RWPE2 (cell line): ENCODE results near the gene C12orf50.

ENCODE experiments used
- ATAC-seq: fragments of 200-7000 bp; cut with Tn5 transposase; 3 replicates; pipeline ENCODE4 v1.9.1; 2021; ENCODE audit warnings: low read depth
- DNase-seq: peaks from one replicate; pipeline ENCODE4 v3.0.0-alpha.2; 2020; ENCODE audit warnings: low spot score
- H3K27ac ChIP-seq: fragments of 450-650 bp; 2 replicates; pipeline ENCODE4 v1.5.1; 2017; ENCODE audit warnings: mild to moderate bottlenecking; ENCODE audit not compliant: poor library complexity, severe bottlenecking
- H3K27me3 ChIP-seq: fragments of 250-450 bp; sonication (Bioruptor Pico); 2 replicates; pipeline ENCODE4 v1.5.1; 2021; ENCODE audit warnings: mild to moderate bottlenecking, moderate library complexity; ENCODE audit not compliant: insufficient read depth, poor library complexity, severe bottlenecking
- H3K36me3 ChIP-seq: fragments of 250-450 bp; sonication (Bioruptor Pico); 2 replicates; pipeline ENCODE4 v1.5.1; 2020; ENCODE audit warnings: low read depth, mild to moderate bottlenecking, moderate library complexity
- H3K4me1 ChIP-seq: fragments of 250-450 bp; sonication (Bioruptor Pico); 2 replicates; pipeline ENCODE4 v1.5.1; 2021; ENCODE audit warnings: mild to moderate bottlenecking, moderate library complexity; ENCODE audit not compliant: insufficient read depth, poor library complexity, severe bottlenecking
- H3K4me3 ChIP-seq: fragments of 250-450 bp; sonication (Bioruptor Pico); 2 replicates; pipeline ENCODE4 v1.5.1; 2021; ENCODE audit warnings: mild to moderate bottlenecking, moderate library complexity; ENCODE audit not compliant: severe bottlenecking
- H3K9me3 ChIP-seq: fragments of 250-450 bp; sonication (Bioruptor Pico); 2 replicates; pipeline ENCODE4 v1.5.1; 2021; ENCODE audit warnings: mild to moderate bottlenecking, moderate library complexity; ENCODE audit not compliant: severe bottlenecking
- TF ChIP-seq, protein P1 (sequence below): fragments of 450-650 bp; IDR thresholded peaks from one replicate; pipeline ENCODE4 v1.5.1; 2017; ENCODE audit warnings: mild to moderate bottlenecking, moderate library complexity; ENCODE audit not compliant: poor library complexity, severe bottlenecking

C12orf50 gene

DNA sequence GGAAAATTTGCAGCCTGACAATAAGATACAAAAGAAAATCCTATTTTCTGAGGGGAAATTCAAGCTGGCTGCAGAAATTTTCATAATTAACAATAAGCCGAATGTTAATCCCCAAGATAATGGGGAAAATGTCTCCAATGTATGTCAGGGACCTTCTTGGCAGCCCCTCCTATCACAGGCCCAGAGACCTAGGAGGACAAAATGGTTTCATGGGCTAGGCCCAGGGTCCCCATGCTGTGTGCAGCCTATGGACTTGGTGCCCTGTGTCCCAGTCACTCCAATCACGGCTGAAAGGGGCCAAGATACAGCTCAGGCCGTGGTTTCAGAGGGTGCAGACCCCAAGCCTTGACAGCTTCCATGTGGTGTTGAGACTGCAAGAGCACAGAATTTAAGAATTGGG is 11.2 kb downstream of the C12orf50 start:
- ATAC-seq, result no peak

GRCh38 chr12:88015825-88016224 is 13.4 kb downstream of the C12orf50 start:
- no peak overlapping the region for H3K27ac ChIP-seq
- no peak for ATAC-seq

More for the DNA sequence above, 11.2 kb downstream of the C12orf50 start:
- H3K27me3 ChIP-seq, result no peaks in the 10 kb centered on the region
- TF ChIP-seq, protein P1, sequence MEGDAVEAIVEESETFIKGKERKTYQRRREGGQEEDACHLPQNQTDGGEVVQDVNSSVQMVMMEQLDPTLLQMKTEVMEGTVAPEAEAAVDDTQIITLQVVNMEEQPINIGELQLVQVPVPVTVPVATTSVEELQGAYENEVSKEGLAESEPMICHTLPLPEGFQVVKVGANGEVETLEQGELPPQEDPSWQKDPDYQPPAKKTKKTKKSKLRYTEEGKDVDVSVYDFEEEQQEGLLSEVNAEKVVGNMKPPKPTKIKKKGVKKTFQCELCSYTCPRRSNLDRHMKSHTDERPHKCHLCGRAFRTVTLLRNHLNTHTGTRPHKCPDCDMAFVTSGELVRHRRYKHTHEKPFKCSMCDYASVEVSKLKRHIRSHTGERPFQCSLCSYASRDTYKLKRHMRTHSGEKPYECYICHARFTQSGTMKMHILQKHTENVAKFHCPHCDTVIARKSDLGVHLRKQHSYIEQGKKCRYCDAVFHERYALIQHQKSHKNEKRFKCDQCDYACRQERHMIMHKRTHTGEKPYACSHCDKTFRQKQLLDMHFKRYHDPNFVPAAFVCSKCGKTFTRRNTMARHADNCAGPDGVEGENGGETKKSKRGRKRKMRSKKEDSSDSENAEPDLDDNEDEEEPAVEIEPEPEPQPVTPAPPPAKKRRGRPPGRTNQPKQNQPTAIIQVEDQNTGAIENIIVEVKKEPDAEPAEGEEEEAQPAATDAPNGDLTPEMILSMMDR, result no peak
- no peak overlapping the region for H3K27ac ChIP-seq
- no peaks in the 10 kb centered on the region for H3K9me3 ChIP-seq
- H3K4me1 ChIP-seq, result no peaks in the 10 kb centered on the region
- no peak overlapping the region for H3K4me3 ChIP-seq
- no peaks in the 10 kb centered on the region for H3K36me3 ChIP-seq
- DNase-seq, result no peak

DNA sequence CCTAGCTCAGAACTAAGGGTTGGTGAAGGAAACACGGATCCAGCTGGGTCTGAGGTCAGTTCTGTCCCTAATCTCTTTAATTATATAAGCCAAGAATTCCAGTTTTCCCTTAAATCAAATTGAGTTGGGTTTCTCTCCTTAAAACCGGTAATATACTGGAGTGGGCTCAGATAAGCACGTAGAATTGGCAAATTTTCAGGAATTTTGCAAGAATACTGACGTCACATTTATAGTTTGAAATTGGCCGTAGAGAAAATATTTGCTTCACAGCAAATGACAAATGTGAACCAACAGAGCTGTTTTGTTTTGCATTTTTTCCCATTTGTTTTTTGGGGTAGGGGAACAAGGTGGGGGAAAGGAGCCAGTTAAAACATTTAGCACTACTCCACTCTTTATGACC is 17.4 kb downstream of the C12orf50 start:
- TF ChIP-seq, protein P1, result no peak
- Histone ChIP-seq H3K36me3 (no peaks in the 10 kb centered on the region), H3K4me3 (no peak overlapping the region), H3K27me3 (no peaks in the 10 kb centered on the region), H3K4me1 (no peaks in the 10 kb centered on the region), H3K27ac (no peak overlapping the region), H3K9me3 (no peaks in the 10 kb centered on the region)
- ATAC-seq (no peak), DNase-seq (no peak)

More at GRCh38 chr12:88015825-88016224, 13.4 kb downstream of the C12orf50 start:
- no peaks in the 10 kb centered on the region for H3K27me3 ChIP-seq
- H3K9me3 ChIP-seq, result no peaks in the 10 kb centered on the region
- no peak overlapping the region for H3K4me3 ChIP-seq
- TF ChIP-seq, protein P1, result no peak
- no peaks in the 10 kb centered on the region for H3K4me1 ChIP-seq
- H3K36me3 ChIP-seq, result no peaks in the 10 kb centered on the region
- no peak for DNase-seq

GRCh38 chr12:88006351-88006750 is 22.9 kb downstream of the C12orf50 start:
- Histone ChIP-seq H3K36me3 (no peaks in the 10 kb centered on the region), H3K9me3 (no peaks in the 10 kb centered on the region), H3K4me3 (no peak overlapping the region), H3K27me3 (no peaks in the 10 kb centered on the region), H3K27ac (no peak overlapping the region), H3K4me1 (no peaks in the 10 kb centered on the region)
- DNase-seq, result no peak
- ATAC-seq, result no peak
- TF ChIP-seq, protein P1, result no peak

DNA sequence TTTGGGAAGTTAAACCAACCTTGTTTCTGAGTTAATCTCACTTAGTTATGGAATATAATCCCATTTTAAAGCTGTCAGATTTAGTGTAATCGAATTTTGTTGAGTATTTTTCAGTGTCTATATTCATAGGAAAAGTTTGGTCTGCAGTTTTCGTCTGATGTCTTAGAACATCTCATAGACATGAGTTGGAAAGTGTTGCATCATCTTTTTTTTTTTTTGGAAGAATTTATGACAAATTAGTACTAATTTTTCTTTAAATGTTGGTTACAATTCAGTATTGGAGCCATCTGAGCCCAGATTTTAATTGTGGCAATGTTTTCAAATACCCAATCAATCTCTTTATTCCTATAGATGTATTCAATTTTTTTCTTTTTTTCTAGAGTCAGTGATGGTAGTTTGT is 27.9 kb downstream of the C12orf50 start:
- no peak overlapping the region for H3K27ac ChIP-seq
- TF ChIP-seq, protein P1, result no peak
- H3K9me3 ChIP-seq, result no peaks in the 10 kb centered on the region
- H3K36me3 ChIP-seq, result no peaks in the 10 kb centered on the region
- DNase-seq (no peak), ATAC-seq (no peak)
- no peaks in the 10 kb centered on the region for H3K27me3 ChIP-seq
- no peak overlapping the region for H3K4me3 ChIP-seq
- H3K4me1 ChIP-seq, result no peaks in the 10 kb centered on the region
